OCI-LY7 (cell line): Measurements from ENCODE around the gene TESK1. TPM values are rescaled to one million over a fixed set of nuclear protein-coding genes. Genes with fewer than 3 reads are reported as not detected.
"Not testable (repeated sequence)": the region's sequence is repeated elsewhere in the genome, so short reads cannot be mapped to it uniquely, and the experiment has no call there.

Experiments used
- BruUV-seq: library from RNA; stranded (reverse); fragments of 400-500 nt; replicated peaks from 2 replicates; lab custom pipeline; 2021; lab: Mats Ljungman, UMichigan
- CTCF ChIA-PET: fragments of 300-600 bp; sonication (Branson Sonifier 250); formaldehyde crosslinking; loops from one replicate; lab custom pipeline; 2022; ENCODE audit warnings: antibody characterized with exemption; ENCODE audit not compliant: unreplicated experiment; lab: Charles Lee
- POLR2A ChIA-PET: fragments of 300-600 bp; sonication (Branson Sonifier 250); formaldehyde crosslinking; loops from one replicate; lab custom pipeline; 2022; ENCODE audit warnings: antibody characterized with exemption; lab: Charles Lee
- DNase-seq: peaks from one replicate; pipeline ENCODE4 v3.0.0-alpha.2; 2015; ENCODE audit warnings: low spot score
- H2AFZ ChIP-seq: fragments of 200-600 bp; sonication (generic), shearing (Covaris generic); 2 replicates; pipeline ENCODE4 v1.6.1; 2014; ENCODE audit warnings: mild to moderate bottlenecking, antibody characterized with exemption, low read length, moderate library complexity
- H3K27ac ChIP-seq: fragments of 200-600 bp; sonication (generic); 2 replicates; pipeline ENCODE4 v1.5.1; 2014; ENCODE audit warnings: mixed run types, low read depth, mild to moderate bottlenecking, moderate library complexity, low read length, inconsistent platforms; ENCODE audit not compliant: poor library complexity, severe bottlenecking
- H3K36me3 ChIP-seq: fragments of 200-600 bp; sonication (generic); 2 replicates; pipeline ENCODE4 v1.6.1; 2014; ENCODE audit warnings: mild to moderate bottlenecking, antibody characterized with exemption, low read length, moderate library complexity, mixed read lengths; ENCODE audit not compliant: insufficient read depth
- H3K4me1 ChIP-seq: fragments of 200-600 bp; sonication (generic); 2 replicates; pipeline ENCODE4 v1.5.1; 2014; ENCODE audit warnings: mild to moderate bottlenecking, low read length; ENCODE audit not compliant: insufficient read depth, poor library complexity, severe bottlenecking
- H3K4me2 ChIP-seq: fragments of 200-600 bp; sonication (generic); 2 replicates; pipeline ENCODE4 v1.6.1; 2014; ENCODE audit warnings: mild to moderate bottlenecking, low read length
- H3K4me3 ChIP-seq: fragments of 200-600 bp; sonication (generic); 2 replicates; pipeline ENCODE4 v1.5.1; 2014; ENCODE audit warnings: mild to moderate bottlenecking, low read depth, low read length; ENCODE audit not compliant: poor library complexity, severe bottlenecking
- H3K79me2 ChIP-seq: fragments of 200-600 bp; sonication (generic); 2 replicates; pipeline ENCODE4 v1.6.1; 2016; ENCODE audit warnings: low read depth, mild to moderate bottlenecking, low read length, moderate library complexity, mixed read lengths; ENCODE audit not compliant: insufficient read depth
- H3K9me2 ChIP-seq: fragments of 200-600 bp; sonication (generic); 2 replicates; pipeline ENCODE4 v1.6.1; 2016; ENCODE audit warnings: mild to moderate bottlenecking, low read length, mixed read lengths; ENCODE audit not compliant: insufficient read depth
- H3K9me3 ChIP-seq: fragments of 200-600 bp; sonication (generic); 2 replicates; pipeline ENCODE4 v1.6.1; 2014; ENCODE audit warnings: mild to moderate bottlenecking, mixed run types, low read length, mixed read lengths
- H4K20me1 ChIP-seq: fragments of 200-600 bp; sonication (generic); 2 replicates; pipeline ENCODE4 v1.6.1; 2014; ENCODE audit warnings: mild to moderate bottlenecking, antibody characterized with exemption, low read length, moderate library complexity, mixed read lengths; ENCODE audit not compliant: insufficient read depth
- EZH2phosphoT487 ChIP-seq: fragments of 200-600 bp; sonication (generic); IDR thresholded peaks from 2 replicates; pipeline ENCODE4 v1.6.1; 2018; ENCODE audit warnings: low read depth, borderline replicate concordance, mild to moderate bottlenecking, mixed run types, antibody characterized with exemption, low read length, moderate library complexity, mixed read lengths
- intact Hi-C: fragments of 100-400 bp; cut with micrococcal nuclease; formaldehyde crosslinking; loops from one replicate; pipeline ENCODE4 v1.10.0; 2022; ENCODE audit not compliant: unreplicated experiment
- total RNA-seq, 2 experiments: library from RNA; depleted of rRNA in 1 of 2; stranded (reverse); fragments of >200 nt in 1 of 2; shearing (Covaris generic) in 1 of 2; gene quantifications; 2 replicates each; pipeline ENCODE4 v1.2.3, GENCODE V29; 2014 to 2022
- TF ChIP-seq, protein P1 (sequence below): fragments of 200-600 bp; sonication (generic); conservative IDR thresholded peaks from 2 replicates; pipeline ENCODE4 v1.5.1; 2014; ENCODE audit warnings: mild to moderate bottlenecking, antibody characterized with exemption, low read length, moderate library complexity, mixed read lengths

The TESK1 gene
- total RNA-seq, 2 experiments from 2014 or later: 15.0 to 42.2 TPM

GRCh38 chr9:35593581-35593980, 11.5 kb upstream of the TESK1 start:
- no peak overlapping the region for H3K27ac ChIP-seq
- intact Hi-C loops: loop anchor here (10.0 kb wide), 1 partner anchor 89 kb away; no protein-coding TSS in a partner anchor
- peaks cover 21% of the 10 kb centered on the region for H3K9me3 ChIP-seq
- H3K4me2 ChIP-seq: no peak overlapping the region
- peaks cover 3% of the 10 kb centered on the region for H3K4me1 ChIP-seq
- H4K20me1 ChIP-seq: no peaks in the 10 kb centered on the region
- ChIA-PET CTCF (no interaction called here), POLR2A (interaction anchor here (1.2 kb wide), 1 partner anchor 221 kb away, joined by 3 read pairs; no protein-coding TSS in a partner anchor)
- no peak overlapping the region for H3K4me3 ChIP-seq
- BruUV-seq: no TSS peak
- no peak for TF ChIP-seq EZH2phosphoT487
- TF ChIP-seq, protein P1, sequence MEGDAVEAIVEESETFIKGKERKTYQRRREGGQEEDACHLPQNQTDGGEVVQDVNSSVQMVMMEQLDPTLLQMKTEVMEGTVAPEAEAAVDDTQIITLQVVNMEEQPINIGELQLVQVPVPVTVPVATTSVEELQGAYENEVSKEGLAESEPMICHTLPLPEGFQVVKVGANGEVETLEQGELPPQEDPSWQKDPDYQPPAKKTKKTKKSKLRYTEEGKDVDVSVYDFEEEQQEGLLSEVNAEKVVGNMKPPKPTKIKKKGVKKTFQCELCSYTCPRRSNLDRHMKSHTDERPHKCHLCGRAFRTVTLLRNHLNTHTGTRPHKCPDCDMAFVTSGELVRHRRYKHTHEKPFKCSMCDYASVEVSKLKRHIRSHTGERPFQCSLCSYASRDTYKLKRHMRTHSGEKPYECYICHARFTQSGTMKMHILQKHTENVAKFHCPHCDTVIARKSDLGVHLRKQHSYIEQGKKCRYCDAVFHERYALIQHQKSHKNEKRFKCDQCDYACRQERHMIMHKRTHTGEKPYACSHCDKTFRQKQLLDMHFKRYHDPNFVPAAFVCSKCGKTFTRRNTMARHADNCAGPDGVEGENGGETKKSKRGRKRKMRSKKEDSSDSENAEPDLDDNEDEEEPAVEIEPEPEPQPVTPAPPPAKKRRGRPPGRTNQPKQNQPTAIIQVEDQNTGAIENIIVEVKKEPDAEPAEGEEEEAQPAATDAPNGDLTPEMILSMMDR: no peak
- no peaks in the 10 kb centered on the region for H3K9me2 ChIP-seq
- no peak for DNase-seq
- no peaks in the 10 kb centered on the region for H3K79me2 ChIP-seq
- no peaks in the 10 kb centered on the region for H3K36me3 ChIP-seq
- no peak overlapping the region for H2AFZ ChIP-seq

GRCh38 chr9:35594471-35594870, 10.6 kb upstream of the TESK1 start:
- Histone ChIP-seq H3K36me3 (no peaks in the 10 kb centered on the region), H3K79me2 (no peaks in the 10 kb centered on the region), H2AFZ (no peak overlapping the region), H4K20me1 (no peaks in the 10 kb centered on the region), H3K9me2 (no peaks in the 10 kb centered on the region), H3K4me2 (no peak overlapping the region), H3K27ac (no peak overlapping the region), H3K4me3 (no peak overlapping the region), H3K4me1 (peaks cover 11% of the 10 kb centered on the region), H3K9me3 (peaks cover 22% of the 10 kb centered on the region)
- no peak for DNase-seq
- BruUV-seq: no TSS peak
- intact Hi-C loops: loop anchor here (10.0 kb wide), 1 partner anchor 90 kb away; no protein-coding TSS in a partner anchor
- TF ChIP-seq, protein P1: no peak
- no peak for TF ChIP-seq EZH2phosphoT487
- CTCF ChIA-PET: no interaction called here
- POLR2A ChIA-PET: no interaction called here

DNA sequence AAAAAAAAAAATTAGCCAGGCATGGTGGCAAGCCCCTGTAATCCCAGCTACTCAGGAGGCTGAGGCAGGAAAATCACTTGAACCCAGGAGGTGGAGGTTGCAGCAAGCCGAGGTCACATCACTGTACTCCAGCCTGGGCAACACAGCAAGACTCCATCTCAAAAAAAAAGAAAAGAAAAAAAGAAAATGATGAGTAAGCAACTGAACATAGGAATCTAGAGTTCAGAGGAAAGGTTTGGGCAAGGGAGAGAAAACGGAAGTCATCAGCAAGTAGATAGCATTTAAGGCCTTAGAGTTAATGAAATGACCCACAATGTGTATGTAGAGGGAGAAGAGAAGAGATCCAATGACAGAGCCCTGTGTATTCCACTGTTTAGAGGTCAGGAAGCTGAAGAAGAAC, 8.2 kb upstream of the TESK1 start:
- H3K4me3 ChIP-seq, CTCF ChIA-PET, H3K4me2 ChIP-seq, H3K36me3 ChIP-seq, BruUV-seq, H4K20me1 ChIP-seq, DNase-seq, H2AFZ ChIP-seq, H3K9me2 ChIP-seq, H3K79me2 ChIP-seq, H3K27ac ChIP-seq, POLR2A ChIA-PET: not testable (repeated sequence)
- Histone ChIP-seq H3K9me3 (peaks cover 22% of the 10 kb centered on the region), H3K4me1 (peaks cover 11% of the 10 kb centered on the region)
- intact Hi-C loops: loop anchor here (10.0 kb wide), 1 partner anchor 92 kb away; no protein-coding TSS in a partner anchor
